Hepatocyte (in vitro differentiated cells): ENCODE results near the gene FARP1.

Source experiments
- EZH2 ChIP-seq: fragments of 200-600 bp; sonication (generic); IDR thresholded peaks from 2 replicates; pipeline ENCODE4 v1.6.1; 2016; ENCODE audit warnings: antibody characterized with exemption, mild to moderate bottlenecking, borderline replicate concordance
- TF ChIP-seq, protein P1 (sequence below): fragments of 200-600 bp; sonication (generic); IDR thresholded peaks from 2 replicates; pipeline ENCODE4 v1.5.1; 2016; ENCODE audit warnings: antibody characterized with exemption, mild to moderate bottlenecking; ENCODE audit not compliant: poor library complexity

DNA sequence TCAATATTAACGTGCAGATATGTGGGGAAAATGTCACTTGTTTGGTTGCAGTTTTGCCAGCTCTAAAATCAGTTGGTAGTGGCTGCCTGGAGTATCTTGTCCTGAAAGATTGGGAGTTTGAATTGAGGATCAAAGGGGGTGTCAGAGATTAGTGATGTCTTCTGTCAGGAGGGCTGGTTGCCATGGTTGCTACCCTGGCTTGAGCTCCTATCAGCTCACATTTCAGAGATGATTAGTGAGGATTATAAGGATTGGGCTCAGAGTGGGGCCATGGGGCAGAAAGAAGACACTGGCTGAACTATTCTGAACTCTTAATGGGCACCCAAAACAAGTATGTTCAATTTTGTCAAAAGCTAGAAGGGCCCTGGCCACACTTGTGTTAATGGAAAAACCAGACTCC lies 129.7 kb downstream of the FARP1 start:
- TF ChIP-seq, protein P1, sequence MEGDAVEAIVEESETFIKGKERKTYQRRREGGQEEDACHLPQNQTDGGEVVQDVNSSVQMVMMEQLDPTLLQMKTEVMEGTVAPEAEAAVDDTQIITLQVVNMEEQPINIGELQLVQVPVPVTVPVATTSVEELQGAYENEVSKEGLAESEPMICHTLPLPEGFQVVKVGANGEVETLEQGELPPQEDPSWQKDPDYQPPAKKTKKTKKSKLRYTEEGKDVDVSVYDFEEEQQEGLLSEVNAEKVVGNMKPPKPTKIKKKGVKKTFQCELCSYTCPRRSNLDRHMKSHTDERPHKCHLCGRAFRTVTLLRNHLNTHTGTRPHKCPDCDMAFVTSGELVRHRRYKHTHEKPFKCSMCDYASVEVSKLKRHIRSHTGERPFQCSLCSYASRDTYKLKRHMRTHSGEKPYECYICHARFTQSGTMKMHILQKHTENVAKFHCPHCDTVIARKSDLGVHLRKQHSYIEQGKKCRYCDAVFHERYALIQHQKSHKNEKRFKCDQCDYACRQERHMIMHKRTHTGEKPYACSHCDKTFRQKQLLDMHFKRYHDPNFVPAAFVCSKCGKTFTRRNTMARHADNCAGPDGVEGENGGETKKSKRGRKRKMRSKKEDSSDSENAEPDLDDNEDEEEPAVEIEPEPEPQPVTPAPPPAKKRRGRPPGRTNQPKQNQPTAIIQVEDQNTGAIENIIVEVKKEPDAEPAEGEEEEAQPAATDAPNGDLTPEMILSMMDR = no peak
- no peak for TF ChIP-seq EZH2
